OCI-LY7 (cell line): ENCODE results near the gene RRP9. TPM values are rescaled to one million over a fixed set of nuclear protein-coding genes. Genes with fewer than 3 reads are reported as not detected.

Experiments used
- BruUV-seq: library from RNA; stranded (reverse); fragments of 400-500 nt; replicated peaks from 2 replicates; lab custom pipeline; 2021; lab: Mats Ljungman, UMichigan
- CTCF ChIA-PET: fragments of 300-600 bp; sonication (Branson Sonifier 250); formaldehyde crosslinking; loops from one replicate; lab custom pipeline; 2022; ENCODE audit warnings: antibody characterized with exemption; ENCODE audit not compliant: unreplicated experiment; lab: Charles Lee
- POLR2A ChIA-PET: fragments of 300-600 bp; sonication (Branson Sonifier 250); formaldehyde crosslinking; loops from one replicate; lab custom pipeline; 2022; ENCODE audit warnings: antibody characterized with exemption; lab: Charles Lee
- DNase-seq: peaks from one replicate; pipeline ENCODE4 v3.0.0-alpha.2; 2015; ENCODE audit warnings: low spot score
- H2AFZ ChIP-seq: fragments of 200-600 bp; sonication (generic), shearing (Covaris generic); 2 replicates; pipeline ENCODE4 v1.6.1; 2014; ENCODE audit warnings: mild to moderate bottlenecking, antibody characterized with exemption, low read length, moderate library complexity
- H3K27ac ChIP-seq: fragments of 200-600 bp; sonication (generic); 2 replicates; pipeline ENCODE4 v1.5.1; 2014; ENCODE audit warnings: mixed run types, low read depth, mild to moderate bottlenecking, moderate library complexity, low read length, inconsistent platforms; ENCODE audit not compliant: poor library complexity, severe bottlenecking
- H3K36me3 ChIP-seq: fragments of 200-600 bp; sonication (generic); 2 replicates; pipeline ENCODE4 v1.6.1; 2014; ENCODE audit warnings: mild to moderate bottlenecking, antibody characterized with exemption, low read length, moderate library complexity, mixed read lengths; ENCODE audit not compliant: insufficient read depth
- H3K4me1 ChIP-seq: fragments of 200-600 bp; sonication (generic); 2 replicates; pipeline ENCODE4 v1.5.1; 2014; ENCODE audit warnings: mild to moderate bottlenecking, low read length; ENCODE audit not compliant: insufficient read depth, poor library complexity, severe bottlenecking
- H3K4me2 ChIP-seq: fragments of 200-600 bp; sonication (generic); 2 replicates; pipeline ENCODE4 v1.6.1; 2014; ENCODE audit warnings: mild to moderate bottlenecking, low read length
- H3K4me3 ChIP-seq: fragments of 200-600 bp; sonication (generic); 2 replicates; pipeline ENCODE4 v1.5.1; 2014; ENCODE audit warnings: mild to moderate bottlenecking, low read depth, low read length; ENCODE audit not compliant: poor library complexity, severe bottlenecking
- H3K79me2 ChIP-seq: fragments of 200-600 bp; sonication (generic); 2 replicates; pipeline ENCODE4 v1.6.1; 2016; ENCODE audit warnings: low read depth, mild to moderate bottlenecking, low read length, moderate library complexity, mixed read lengths; ENCODE audit not compliant: insufficient read depth
- H3K9me2 ChIP-seq: fragments of 200-600 bp; sonication (generic); 2 replicates; pipeline ENCODE4 v1.6.1; 2016; ENCODE audit warnings: mild to moderate bottlenecking, low read length, mixed read lengths; ENCODE audit not compliant: insufficient read depth
- H3K9me3 ChIP-seq: fragments of 200-600 bp; sonication (generic); 2 replicates; pipeline ENCODE4 v1.6.1; 2014; ENCODE audit warnings: mild to moderate bottlenecking, mixed run types, low read length, mixed read lengths
- H4K20me1 ChIP-seq: fragments of 200-600 bp; sonication (generic); 2 replicates; pipeline ENCODE4 v1.6.1; 2014; ENCODE audit warnings: mild to moderate bottlenecking, antibody characterized with exemption, low read length, moderate library complexity, mixed read lengths; ENCODE audit not compliant: insufficient read depth
- CTCF ChIP-seq: fragments of 200-600 bp; sonication (generic); conservative IDR thresholded peaks from 2 replicates; pipeline ENCODE4 v1.5.1; 2014; ENCODE audit warnings: mild to moderate bottlenecking, antibody characterized with exemption, low read length, moderate library complexity, mixed read lengths
- EZH2phosphoT487 ChIP-seq: fragments of 200-600 bp; sonication (generic); IDR thresholded peaks from 2 replicates; pipeline ENCODE4 v1.6.1; 2018; ENCODE audit warnings: low read depth, borderline replicate concordance, mild to moderate bottlenecking, mixed run types, antibody characterized with exemption, low read length, moderate library complexity, mixed read lengths
- intact Hi-C: fragments of 100-400 bp; cut with micrococcal nuclease; formaldehyde crosslinking; loops from one replicate; pipeline ENCODE4 v1.10.0; 2022; ENCODE audit not compliant: unreplicated experiment
- total RNA-seq, 2 experiments: library from RNA; depleted of rRNA in 1 of 2; stranded (reverse); fragments of >200 nt in 1 of 2; shearing (Covaris generic) in 1 of 2; gene quantifications; 2 replicates each; pipeline ENCODE4 v1.2.3, GENCODE V29; 2014 to 2022

The RRP9 gene
- total RNA-seq, 2 experiments from 2014 or later: 34.4 to 41.1 TPM

DNA sequence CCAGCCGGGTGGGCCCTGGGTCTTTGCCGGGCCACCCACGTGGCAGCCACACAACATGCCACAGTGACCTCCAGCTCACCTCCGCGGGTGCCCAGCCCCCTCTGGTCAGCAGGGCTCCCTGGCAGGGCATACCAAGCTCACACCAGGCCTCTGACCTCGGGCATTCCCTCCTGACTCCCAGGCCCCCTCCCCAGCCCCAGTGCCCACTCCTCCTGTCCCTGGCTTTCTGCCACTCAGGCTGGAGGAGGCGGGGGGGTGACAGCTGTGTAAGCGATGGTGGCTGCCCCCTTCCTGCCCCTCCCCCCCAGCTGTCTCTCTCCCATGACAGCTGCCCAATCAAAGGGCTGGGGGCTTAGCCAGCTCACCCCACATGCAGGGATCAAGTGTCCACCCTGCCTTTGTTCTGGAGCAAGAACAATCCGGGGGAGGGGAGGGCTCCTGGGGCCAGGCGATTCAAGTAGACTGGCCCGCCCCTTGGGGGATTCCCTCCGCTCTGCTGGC lies 22.3 kb upstream of the RRP9 start:
- intact Hi-C loops: no loop called here
- POLR2A ChIA-PET: no interaction called here
- TF ChIP-seq CTCF (no peak), EZH2phosphoT487 (no peak)
- H2AFZ ChIP-seq: no peak overlapping the region
- no peaks in the 10 kb centered on the region for H3K36me3 ChIP-seq
- H3K27ac ChIP-seq: no peak overlapping the region
- no peak overlapping the region for H3K4me3 ChIP-seq
- H4K20me1 ChIP-seq: no peaks in the 10 kb centered on the region
- no peaks in the 10 kb centered on the region for H3K9me3 ChIP-seq
- no peak for DNase-seq
- no peak overlapping the region for H3K4me2 ChIP-seq
- H3K9me2 ChIP-seq: no peaks in the 10 kb centered on the region
- peaks cover 10% of the 10 kb centered on the region for H3K4me1 ChIP-seq
- no TSS peak for BruUV-seq
- CTCF ChIA-PET: interaction anchor here (0.6 kb wide), 1 partner anchor 1184 kb away, joined by 3 read pairs; no protein-coding TSS in a partner anchor
- no peaks in the 10 kb centered on the region for H3K79me2 ChIP-seq

- no peak overlapping the region for H3K4me2 ChIP-seq
- H3K9me3 ChIP-seq: no peaks in the 10 kb centered on the region
- H3K4me1 ChIP-seq: peaks cover 4% of the 10 kb centered on the region
- ChIA-PET POLR2A (no interaction called here), CTCF (interaction anchor here (0.6 to 1.5 kb wide), 2 partner anchors 11 to 1185 kb away, joined by 3 to 4 read pairs; partner anchors contain the start of gene ABHD14B)
- no peaks in the 10 kb centered on the region for H3K36me3 ChIP-seq
- H3K27ac ChIP-seq: no peak overlapping the region
- H3K79me2 ChIP-seq: no peaks in the 10 kb centered on the region
- H2AFZ ChIP-seq: no peak overlapping the region
- H3K9me2 ChIP-seq: no peaks in the 10 kb centered on the region
- no peak for DNase-seq
- H4K20me1 ChIP-seq: no peaks in the 10 kb centered on the region
- H3K4me3 ChIP-seq: no peak overlapping the region
- intact Hi-C loops: no loop called here
- no TSS peak for BruUV-seq
- no peak for TF ChIP-seq CTCF
- no peak for TF ChIP-seq EZH2phosphoT487
Measured at GRCh38 chr3:51962854-51963530, 21.3 kb upstream of the RRP9 start.
